NOMO-1 treated with DMSO at 0.1 percent for 48 hours (cell line): ENCODE data around the gene DCAF8.
A peak's percentile ranks its signal among the peaks of the same experiment; 100 is the strongest.

Experiments used
- DNase-seq: peaks from one replicate; lab custom pipeline; 2025; ENCODE audit not compliant: unreplicated experiment; lab: John Stamatoyannopoulos, UW

DCAF8 gene

DNA sequence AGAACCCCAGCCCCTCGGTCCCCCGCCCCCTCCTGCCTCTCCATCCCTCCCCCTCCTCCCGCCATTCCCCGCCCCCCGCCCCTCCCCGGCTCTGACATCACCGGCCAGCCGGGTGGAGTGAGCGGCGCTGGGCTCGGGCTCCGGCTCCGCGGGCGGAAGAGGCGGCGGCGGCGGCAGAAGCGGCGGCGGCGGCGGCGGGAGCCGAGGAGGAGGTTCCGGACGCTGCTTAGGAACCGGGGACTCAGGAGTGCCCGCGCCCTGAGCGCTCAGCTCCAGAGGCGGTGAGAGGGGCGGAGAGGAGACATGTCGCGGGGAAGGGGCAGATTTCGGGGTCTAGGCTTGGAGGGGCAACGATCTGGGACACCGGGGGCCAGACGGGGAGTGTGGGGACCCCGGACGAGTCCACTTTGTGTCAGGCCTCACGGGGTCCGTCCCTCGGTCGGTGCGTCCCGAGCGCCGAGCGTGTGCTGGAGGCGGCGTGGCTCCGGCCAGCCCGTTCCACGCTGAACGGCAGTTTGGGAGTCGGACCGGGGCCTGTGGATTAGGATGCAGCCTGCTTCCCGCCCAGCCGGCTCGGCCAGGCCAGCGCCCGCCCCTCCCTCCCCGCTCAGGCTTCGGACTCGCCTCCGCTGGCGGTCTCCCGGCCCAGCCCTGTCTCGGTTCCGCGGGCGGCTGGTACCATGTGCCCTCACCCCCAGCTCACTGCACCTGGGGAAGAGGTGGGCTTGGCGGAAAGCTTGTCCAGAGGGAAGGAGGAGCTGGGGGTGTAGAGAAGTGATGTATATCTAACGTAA lies 56.9 kb downstream of the DCAF8 start, which contains the start of gene PEA15:
TSS of gene PEA15 (plus strand) at position 143 of the 794 bp plus-strand sequence. CDS start 6,161 bp downstream, outside the sequence.
- peak; percentile 24 for DNase-seq

DNA sequence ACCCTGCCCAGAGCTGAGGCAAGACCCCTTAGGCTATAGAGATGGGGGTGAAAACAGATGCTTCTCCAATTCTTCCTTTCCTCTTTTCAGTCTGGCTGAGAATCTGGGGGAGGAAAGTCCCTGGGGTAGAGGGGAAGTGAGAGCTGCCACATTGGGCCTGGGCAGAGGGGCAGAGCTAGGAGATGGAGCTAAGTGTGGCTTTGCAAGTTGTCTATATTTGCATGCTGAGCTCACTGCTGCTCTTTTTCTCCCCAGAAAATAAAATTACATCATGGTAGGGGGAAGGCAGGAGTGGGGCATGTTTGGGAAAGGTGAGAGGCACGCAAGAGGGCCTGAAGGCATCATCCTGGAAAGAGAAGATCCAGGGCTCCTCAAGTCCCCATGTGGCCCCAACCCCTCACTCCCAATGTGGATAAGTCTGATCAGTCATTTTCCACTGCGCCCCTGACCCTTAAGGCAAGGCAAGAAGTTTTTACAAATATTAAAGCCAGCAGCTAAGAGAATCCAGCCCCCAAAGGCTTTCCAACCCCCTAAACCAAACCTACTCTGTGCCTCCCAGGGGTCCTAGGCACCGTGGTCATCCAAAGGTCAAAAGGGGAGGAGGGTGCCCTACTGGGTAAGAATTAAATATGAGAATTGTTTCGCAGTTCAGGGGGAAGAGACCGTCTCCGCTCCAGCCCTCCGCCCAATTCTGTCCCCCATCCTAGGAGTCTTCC lies 57.7 kb downstream of the DCAF8 start:
- peak; percentile 84 for DNase-seq

DNA sequence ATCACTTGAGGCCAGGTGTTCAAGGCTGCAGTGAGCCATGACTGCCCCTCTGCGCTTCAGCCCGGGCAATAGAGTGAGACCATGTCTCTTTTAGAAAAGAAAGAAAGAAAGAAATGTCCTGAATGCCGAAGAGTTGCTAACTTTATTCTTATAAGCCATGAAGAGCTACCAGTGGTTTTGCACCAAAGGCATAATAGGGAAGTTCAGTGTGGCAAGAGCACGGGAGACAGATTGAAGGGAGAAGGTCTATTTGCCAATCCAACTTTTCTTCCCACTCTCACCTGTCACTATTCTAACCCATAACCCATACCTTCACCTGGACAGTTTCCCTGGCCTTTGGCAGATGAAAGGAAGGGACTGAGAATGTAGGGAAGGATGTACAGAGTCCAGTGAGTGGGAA lies 61.6 kb downstream of the DCAF8 start:
- DNase-seq = peak; percentile 11

DNA sequence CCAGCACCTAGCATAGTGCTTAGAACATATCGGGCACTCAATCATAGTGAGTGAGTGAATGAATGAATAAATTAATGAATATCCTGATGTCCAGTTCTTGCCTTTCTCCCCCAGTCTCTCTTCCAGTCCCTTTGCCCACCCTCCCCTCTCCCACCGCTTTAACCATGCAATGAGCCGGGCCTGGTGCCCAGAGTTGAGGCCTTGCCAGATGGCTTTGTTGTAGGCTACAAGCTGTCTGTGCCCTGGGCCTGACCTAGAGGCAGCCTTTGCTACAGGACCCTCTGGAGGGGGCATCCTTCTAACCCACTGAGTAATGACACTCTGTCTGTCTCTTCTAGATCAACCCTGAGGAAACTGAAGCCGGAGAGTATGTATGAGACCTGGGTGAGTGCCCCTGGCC lies 65.1 kb downstream of the DCAF8 start:
- no peak for DNase-seq

DNA sequence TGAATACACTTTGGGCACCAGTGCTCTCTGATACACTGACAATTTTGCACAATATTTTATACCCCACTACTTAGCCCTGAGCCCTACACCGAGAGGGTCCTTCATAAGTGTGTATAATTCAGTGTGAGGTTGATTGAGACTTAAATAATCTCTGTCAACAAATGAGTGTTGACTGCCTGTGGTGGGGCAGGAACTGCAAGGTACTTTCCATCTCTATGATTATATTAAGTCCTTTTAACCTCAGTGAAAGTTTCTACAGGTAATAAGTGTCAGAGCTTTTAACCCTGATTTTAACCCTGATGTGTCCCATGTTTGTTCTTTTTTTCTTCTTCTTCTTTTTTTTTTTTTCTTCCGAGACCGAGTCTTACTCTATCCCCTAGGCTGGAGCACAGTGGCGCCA lies 66.2 kb downstream of the DCAF8 start:
- no peak for DNase-seq

DNA sequence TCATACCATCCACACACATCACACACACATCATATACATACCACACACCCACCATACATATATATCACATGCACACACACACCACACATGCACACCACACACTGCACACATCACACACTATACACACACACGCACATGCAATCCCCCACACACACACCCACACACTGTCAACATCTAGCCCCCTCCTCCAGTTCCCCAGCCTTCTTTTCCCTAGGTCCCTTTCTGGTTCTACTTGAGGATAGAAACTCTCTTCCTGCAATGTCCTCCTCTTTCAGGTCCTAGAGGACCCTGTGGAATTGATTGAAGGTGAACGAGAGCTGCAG lies 67.7 kb downstream of the DCAF8 start:
- no peak for DNase-seq

DNA sequence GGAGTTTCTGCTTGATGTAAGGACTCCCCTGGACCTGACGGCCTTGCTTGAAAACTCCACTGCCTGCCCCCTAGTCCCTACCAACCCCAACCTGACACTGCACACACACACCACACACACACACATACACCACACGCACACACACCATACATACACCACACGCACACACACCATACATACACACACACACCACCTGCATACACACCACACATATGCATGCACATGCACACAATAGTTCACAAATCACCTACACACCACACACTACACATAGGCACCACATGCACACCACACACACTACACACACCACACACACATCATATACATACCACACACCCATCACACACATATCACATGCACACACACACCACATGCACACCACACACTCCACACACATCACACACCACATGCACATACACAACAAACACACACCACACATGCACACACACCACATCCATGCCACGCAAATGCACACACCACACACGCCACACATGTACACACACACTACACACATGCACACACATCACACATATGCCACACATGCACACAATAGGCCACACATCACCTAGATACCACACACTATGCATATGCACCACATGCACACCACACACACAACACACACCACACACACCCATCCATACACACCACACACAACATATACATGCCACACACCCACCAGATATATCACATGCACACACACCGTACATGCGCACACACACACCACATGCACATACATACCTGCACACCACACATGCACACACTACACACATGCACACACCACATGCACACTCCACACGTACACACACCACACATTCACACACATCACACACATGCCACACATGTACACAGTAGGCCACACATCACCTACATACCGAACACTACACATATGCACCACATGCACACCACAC lies 68.3 kb downstream of the DCAF8 start:
- DNase-seq = no peak

DNA sequence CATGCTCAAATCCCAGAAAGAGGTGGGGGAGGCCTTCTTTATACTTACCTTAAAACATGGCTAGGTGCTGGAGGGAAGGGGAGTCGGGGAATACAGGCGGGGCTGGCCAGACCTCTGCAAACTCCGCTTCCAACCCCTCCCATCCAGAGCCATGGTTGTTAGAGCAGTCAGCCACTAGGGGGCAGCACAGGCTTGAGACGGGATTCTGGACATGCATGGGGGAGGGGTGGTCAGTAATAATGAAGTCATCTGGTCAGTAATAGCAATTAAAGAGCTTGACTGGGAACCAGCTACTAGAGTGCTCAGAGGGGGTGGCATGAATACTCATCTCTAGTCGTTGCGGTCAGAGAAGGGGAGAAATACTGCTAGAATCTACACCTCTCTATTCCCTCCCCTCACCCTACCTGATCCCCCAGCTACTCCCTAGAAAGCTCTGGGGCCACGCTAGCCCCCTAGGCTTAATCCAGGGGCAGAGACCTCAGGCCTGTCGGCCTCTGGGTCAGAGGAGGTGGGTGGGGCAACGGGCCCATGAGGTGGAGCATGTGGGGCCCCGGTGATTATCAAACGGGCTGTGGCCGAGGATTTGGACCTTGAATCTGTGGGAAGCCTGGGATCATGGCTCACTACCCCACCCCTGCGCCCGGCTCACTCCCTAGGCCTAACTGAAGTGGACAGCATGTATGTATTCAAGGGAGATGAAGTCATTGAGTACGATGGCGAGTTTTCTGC lies 69.1 kb downstream of the DCAF8 start:
- DNase-seq = peak; percentile 62

DNA sequence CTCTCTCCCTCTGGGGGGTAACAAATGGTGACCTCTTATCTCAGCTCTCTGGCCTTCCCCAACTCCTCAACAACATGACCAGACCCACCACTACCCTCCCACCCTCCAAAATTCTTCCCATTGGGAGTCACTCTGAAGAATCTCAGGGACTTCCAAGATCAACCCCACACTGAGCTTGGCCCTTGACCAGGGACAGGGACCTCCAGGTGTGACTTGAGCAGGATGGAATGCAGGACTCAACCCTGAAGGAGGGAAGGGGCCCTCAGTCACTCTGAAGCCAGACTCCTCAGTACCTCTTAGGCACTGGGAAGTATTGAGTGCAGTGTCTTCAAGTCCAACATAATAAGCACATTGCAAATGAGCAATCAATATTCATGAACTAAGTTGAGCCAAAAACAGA lies 70.1 kb downstream of the DCAF8 start:
- DNase-seq = no peak

DNA sequence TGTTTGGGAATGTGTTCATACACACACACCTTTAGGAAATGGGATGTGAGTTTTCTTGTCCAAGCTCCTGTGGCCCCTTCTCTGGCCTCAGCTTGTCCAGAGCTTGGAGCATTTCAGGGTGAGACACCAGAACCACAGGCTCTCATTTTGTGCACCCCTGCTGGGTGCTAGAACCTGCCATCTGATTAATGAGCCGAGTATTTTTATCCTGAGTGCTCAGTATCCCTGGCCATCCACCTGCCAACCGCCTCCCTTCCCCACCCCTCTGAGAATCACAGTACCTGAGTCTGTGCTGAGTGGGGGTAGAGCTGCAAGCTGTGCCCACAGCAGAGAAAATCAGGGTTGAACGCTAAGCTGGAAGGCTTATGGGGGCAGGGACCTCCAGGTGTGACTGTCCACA lies 70.6 kb downstream of the DCAF8 start:
- DNase-seq = no peak

DNA sequence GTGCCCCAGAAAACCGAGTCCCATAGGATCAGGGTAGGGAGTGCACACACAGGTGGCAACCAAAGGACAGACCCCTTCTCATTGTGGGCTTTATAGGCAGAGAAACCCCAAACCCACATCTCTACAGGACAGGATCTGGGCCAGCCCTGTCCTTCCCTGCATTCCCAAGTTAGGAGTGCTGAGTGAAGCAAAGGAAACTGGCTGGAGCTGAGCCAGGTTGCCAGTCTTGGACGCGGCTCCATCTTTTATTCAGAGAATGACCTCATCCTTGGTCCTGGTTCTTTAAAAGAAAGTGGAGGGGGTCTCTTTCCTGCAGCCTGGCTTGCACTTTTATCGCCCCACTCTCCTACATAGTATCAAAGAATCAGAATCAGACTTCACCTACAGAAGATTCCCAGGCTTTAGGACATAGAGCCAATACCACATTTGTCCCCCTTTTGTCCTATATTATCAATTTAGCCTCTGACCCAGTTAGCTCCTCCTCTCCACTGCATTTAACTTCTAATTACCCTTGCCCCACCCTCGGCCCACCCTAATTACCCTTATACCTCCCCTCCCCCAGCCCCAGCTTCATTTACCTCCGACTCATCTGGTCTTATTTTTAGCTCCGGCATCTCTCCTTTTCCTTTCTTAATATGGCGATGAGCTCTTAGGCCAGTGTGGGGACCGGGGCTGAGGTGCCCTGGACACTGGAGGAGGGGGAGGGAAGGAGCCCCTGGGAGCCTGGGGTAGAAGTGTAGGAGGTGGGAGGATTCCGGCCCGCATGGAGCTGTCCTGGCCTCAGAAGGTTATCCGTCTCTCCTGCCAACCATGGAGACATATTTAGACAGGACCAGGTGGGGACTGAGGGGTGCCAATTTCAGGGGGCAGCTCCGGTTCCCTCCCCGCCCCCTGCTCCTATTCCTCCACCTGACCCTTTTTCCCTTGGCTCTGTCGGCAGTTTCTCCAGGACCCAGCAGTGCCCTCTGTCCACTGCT lies 72.4 kb downstream of the DCAF8 start, which contains the start of gene CASQ1:
TSS of gene CASQ1 (plus strand) at position 927 of the 977 bp plus-strand sequence. CDS start 177 bp downstream, outside the sequence.
- no peak for DNase-seq

DNA sequence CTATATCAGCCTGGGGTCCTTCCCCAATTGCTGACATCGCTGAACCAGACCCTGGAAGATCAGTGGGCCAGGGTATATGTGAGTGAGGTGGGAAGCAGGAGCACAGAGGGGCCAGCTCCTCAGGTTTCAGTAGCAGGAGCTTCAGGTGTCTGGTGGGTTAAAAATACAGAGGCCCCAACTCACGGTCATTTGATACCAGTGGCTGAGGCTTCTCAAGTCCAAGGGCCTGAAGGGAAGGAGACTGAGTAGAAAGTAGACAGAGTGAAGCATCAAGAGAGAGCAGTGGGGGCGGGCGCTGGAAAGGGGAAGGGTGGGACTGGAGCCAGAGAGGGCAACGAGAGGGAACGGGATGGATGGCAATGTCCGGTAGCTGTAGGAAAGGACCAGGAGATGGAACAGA lies 74.0 kb downstream of the DCAF8 start:
- DNase-seq = no peak

DNA sequence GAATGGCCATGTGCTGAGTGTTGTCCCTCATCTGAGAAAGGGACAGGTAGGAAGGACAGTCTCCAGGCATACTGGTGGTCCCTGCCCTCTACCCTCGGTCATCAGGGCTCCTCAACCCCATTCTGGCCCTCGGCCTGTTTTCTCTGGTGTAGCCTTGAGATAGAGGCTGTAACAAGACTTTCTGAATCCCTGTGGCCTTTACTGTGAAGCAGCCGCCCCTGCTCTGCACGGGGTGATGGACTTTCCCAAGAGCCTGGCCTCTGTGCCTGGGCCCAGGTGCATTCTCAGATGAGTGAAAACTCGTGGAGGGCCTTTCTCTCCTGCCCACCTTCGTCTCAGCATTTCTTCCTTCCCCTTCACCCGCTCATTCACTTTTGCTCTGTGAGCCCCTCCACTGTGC lies 74.9 kb downstream of the DCAF8 start:
- no peak for DNase-seq

DNA sequence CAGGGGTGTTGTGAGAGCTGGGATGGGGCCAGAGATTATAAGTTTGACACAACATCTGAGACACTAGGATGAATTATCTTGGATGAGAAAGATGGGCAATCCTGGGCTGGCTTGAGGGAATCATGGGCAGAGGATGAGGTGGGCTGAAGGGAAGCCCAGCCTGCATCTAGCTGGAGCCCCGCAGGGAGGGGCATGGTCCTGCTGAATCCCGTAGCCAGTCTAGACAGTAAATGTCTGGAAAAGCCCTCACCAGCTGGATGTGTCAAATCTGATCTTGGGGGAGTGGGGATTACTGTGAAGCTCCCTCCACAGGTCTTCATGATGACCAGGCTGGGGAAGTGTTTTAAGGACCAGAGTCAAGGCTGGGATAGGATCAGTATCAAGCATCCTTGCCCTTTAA lies 75.6 kb downstream of the DCAF8 start:
- DNase-seq = no peak

DNA sequence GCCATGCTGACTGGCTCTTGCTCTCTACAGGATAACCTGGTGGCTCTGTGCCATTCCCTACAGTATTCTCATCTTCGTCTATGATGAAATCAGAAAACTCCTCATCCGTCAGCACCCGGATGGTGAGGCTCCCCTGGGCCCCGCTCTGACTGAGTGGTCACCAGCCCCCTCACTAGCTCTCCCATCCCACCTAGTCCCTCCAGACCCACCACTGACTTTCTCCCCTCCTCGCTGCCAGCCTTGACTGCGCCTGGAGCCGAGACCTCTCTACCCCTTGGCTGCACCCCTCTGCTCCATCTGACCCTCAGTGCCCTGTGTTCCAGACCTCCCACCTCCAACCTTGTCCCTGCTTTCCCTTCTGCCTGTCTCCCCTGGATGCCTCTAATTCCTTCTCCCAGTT lies 76.1 kb downstream of the DCAF8 start:
- DNase-seq = no peak

DNA sequence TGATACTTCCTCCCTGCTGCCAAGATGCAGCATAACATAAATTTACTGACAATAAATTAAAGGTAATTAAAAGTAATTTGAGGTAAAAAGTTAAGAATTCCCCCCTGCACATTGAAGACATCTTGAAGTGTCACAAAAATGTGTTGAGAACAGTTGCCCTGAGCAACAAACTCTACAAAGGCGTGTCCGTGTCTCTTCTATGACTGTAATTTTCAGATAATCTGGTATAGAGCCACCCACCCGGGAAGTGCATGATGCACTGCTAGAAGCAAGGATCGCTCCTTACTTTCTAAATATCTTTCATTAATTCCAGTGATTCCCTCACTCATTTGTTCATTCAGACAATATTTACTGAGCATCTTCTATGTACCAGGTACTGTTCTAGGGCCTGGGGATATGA lies 83.0 kb downstream of the DCAF8 start:
- no peak for DNase-seq

DNA sequence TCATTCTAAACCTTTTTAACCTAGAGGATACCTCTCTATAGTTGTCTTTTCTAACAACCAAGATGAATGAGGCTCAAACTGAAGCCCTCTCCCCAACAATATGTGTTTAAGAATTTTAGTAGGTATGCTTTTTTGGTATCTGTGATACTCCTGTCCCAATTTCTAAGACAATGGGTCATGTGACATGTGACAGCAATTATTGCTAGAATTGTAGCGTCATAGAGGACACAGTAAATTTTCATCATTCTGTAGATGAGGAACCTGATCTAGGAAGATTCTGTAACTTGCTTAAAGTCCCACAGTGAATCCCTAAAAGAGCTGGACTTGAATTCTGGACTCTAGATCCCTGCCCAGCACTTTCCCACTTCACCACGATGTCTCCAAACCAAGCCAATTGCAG lies 83.6 kb downstream of the DCAF8 start:
- DNase-seq = no peak

DNA sequence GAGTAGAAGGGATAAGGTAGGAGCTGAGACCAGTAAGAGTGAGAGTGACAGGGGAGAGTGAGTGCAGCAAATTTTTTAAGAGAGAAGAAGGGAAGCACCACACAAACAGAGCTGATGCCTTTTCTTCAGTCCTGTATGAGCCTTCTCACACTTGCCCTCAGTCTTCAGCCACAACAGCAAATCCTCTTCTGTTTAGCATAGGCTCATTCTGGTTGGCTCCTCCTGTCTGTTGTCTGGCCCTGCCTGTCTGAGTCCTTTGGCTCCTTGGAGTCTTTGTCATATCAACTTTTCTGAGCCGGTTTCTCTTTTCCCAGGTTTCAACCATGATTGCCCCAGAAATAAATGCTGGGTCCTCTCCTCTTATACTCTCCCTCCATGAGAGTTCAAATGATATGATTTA lies 84.7 kb downstream of the DCAF8 start:
- no peak for DNase-seq

DNA sequence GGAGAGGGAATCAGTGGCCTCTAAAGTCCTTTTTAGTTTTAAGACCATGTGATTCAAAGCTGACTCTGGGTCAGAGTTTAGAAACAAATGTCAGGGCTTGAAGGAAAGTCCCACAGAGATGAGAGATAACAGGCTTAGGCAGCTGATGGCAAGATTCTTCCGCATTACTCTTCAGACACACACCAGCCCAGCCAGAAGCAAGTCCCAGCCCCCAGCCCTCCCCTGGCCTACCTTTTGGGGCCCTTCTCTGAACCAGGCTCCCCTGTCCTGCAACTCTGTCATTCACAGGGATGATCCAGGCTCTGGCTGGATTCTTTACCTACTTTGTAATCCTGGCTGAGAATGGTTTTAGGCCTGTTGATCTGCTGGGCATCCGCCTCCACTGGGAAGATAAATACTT lies 85.1 kb downstream of the DCAF8 start:
- DNase-seq = no peak

DNA sequence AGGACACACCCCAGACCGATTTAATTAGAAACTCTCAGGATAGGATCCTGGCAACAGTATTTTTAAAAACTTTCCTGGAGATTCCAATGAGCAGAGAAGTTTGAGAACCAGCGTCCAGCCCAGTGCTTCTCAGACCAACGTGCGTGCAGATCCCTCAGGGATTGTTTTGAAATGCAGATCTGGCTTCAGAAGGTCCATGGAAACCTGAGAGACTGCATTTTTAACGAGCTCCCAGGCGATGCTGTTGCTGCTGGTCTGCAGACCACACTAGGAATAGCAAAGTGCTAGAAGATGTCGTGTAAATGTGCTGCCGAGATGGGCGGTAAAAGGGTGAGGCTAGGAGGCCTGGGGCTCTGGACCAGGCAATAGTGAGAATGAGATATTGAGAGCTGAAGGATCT lies 90.4 kb downstream of the DCAF8 start:
- DNase-seq = no peak
